Measurements from ENCODE around the gene BRMS1.
"Not testable (repeated sequence)": the region's sequence is repeated elsewhere in the genome, so short reads cannot be mapped to it uniquely, and the experiment has no call there.

The BRMS1 gene

DNA sequence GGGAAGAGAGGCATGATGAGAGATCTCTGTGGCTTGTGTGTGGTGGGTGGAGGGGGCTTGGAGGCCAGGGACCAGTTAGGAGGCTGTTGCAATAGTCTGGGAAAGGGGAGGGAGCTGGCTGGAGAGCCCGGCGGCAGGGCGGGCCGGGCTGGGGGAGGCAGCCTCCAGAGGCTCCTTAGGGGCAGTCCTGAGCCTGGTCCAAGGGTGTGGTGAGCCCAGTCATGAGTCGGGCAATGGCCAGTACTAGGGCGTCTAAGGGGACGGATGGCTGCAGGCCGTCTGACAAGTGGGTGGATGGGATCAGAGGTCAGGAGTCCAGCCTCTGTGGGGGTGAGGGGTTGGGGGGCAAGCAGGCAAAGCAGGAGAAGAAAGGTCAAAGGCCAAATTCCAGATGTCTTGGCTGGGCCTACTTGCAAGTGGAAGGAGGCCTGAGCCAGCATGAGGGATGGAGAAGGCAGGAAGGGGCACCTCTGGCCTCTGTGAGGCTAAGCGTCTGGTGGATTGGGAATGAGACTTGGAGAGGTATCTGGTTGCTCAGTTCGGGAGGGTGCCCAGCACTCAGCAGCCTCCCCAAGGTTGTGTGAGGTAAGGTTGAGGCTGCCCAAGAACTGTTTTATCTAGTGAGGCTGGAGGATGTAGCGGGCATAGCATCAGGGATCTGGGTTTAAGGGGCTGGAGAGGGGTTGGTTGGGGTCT is 22.0 kb downstream of the BRMS1 start:
- DNase-seq, result no peak

DNA sequence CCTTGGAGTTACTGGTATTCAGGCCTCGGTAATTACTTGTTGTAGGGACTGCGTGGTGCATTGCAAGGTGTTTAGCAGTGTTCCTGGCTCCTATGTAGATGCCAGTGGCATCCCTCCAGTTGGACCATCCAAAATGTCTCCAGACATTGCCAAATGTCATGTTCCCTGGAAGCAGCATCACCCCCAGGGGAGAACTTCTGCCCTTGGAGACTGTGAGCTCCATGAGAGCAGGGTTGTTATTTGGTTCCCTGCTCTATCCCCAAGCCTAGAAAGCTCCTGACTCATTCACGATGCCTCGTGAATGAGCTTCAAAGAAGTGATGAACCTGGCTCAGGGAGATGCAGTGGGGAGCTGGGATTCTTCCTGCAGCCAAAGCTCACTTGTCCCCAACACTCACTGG is 23.3 kb downstream of the BRMS1 start:
- no peak for DNase-seq

DNA sequence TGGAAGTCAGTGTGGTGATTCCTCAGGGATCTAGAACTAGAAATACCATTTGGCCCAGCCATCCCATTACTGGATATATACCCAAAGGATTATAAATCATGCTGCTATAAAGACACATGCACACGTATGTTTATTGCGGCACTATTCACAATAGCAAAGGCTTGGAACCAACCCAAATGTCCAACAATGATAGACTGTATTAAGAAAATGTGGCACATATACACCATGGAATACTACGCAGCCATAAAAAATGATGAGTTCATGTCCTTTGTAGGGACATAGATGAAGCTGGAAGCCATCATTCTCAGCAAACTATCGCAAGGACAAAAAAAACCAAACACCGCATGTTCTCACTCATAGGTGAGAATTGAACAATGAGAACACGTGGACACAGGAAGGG is 24.2 kb downstream of the BRMS1 start:
- DNase-seq, result not testable (repeated sequence)

DNA sequence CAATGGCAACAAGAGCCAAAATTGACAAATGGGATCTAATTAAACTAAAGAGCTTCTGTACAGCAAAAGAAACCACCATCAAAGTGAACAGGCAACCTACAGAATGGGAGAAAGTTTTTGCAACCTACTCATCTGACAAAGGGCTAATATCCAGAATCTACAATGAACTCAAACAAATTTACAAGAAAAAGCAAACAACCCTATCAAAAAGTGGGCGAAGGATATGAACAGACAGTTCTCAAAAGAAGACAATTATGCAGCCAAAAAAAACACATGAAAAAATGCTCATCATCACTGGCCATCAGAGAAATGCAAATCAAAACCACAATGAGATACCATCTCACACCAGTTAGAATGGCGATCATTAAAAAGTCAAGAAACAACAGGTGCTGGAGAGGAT is 24.6 kb downstream of the BRMS1 start:
- not testable (repeated sequence) for DNase-seq

DNA sequence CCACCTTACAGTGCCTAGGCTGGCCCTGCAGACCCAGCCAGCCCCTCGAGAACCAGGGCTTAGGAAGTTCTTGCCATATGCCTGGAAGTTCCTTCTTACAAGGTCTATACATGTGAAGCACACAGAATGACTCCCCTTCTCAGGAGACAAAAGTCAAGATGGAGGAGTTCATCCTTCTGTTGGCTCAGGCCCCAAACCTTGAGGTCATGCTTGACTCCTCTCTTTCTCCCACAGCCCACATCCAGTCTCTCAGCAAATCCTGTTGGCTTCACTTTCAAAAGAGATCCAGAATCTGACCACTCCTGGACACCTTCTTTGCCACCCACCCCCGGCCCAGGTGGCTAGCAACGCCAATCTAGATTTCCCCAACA is 26.3 kb downstream of the BRMS1 start:
- no peak for DNase-seq

DNA sequence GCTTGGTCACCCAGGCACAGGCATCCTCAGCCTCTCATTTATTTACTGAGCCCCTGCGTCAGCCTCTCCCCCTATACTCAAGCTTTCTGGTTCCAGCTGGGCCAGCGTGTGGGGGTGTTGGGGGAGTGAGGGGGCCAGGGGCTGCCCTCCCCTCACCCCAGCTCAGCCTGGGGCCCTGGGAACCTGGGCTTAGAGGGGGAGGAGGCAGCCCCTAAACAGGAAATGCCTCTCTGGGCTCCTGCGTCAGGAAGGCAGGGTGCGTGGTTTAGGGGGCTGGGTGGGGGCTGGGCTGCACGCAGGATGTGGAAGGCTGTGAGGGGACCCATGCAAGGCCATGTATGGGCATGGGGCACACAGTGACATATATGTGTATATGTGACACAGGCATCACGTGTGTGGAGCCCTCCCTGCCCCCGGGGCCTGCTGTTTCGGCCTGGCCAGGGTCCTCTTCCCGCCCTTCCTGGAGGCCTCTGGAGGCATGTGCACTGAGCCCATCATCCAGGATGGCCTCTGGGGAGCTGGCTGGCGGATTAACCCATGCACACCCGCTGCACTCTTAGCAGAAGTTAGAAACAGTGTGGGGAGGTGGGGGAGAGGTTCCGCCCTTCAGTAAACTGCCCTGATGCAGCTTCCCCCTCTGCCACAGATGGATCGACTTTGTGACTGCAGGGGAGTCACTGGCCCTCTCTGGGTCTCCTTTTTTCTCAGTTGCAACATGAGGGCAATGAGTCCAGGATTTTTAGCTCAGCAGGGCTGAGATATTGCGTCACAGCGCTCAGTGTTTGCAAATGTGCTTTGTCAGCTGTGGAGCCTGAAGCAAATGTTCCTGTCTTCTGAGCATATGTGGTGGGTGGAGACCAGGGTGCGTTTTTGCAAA is 26.9 kb downstream of the BRMS1 start:
- peak; percentile 78 for DNase-seq

DNA sequence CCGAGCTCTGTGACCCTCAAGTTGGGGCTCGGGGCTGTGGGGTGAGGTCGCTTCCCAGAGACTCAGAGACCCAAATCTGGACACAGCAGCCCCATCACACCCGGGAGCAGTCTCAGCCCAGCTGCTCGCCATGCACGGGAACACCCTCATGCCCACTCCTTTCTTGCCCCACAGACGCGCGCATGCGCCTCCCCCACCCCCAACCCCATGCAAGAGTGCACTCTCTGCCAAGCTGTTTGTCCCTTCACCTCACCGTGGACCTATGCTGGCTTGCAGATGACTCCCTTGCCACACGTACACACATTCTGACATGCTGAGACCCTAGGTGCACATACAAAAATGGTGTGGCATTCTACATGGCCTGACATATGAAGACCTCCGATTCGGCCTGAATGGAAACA is 27.6 kb downstream of the BRMS1 start:
- peak; percentile 82 for DNase-seq

DNA sequence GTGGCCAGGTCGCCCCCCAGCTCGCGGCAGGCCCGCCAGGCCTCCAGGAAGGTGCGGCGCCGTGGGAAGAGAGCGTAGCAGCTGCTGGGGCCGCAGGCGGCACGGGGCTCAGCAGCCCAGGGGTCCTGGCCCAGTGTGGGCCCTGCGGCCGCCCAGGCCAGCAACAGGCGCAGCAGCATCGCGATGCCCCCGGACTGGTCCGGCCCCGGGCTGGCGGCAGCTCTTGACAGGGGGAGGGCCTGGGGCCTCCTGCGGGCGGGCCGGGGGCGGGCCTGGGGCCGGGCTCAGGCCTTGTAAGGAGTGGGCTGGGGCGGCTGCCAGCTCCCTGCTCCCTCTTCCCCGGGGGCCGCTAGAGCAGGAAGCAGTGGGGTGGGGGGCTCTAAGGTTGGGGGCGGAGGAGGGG is 28.1 kb downstream of the BRMS1 start, which contains the start of gene CD248:
Gene CD248, minus strand, starts transcription at position 196 of the 403 bp plus-strand sequence. Its CDS starts 17 bp downstream, at position 179.
- peak; percentile 92 for DNase-seq

DNA sequence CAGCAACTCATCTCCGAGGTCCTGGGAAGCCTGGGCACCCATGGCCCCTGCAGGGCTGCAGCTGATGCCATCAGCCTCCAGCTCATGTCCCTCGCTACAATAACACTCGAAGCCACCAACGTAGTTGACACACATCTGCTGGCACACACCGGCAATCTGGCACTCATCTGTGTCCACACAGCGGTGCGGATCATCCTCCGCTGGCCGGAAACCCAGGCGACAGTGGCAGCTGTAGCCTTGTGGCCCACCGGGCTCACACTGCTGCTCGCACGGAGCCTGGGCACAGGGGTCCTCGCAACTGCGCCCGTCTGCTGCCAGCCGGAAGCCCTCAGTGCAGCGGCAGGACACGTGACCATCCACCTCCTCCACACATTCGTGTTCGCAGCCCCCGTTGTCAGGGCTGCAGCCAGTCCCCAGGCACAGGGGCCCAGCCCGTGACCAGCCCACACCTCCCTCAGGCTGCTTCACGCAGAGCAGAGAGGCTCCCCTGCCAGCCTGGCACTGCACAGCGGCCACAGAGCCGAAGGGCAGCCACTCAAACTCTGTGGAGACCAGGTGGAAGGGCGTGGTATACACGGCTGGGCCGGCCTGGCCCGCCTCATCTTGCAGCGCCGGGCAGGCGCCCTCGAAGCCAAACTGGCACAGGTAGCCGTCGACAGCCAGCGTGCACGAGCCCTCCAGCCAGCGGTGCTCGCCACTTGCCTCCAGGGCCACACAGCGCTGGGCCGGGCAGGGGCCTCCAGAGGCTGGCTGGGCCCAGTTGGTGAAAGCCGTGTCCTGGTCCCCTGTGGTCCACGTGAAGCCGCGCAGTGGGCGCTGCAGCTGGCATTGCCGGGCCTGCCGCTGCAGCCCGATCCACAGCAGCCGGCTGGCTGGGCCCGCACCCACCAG is 28.7 kb downstream of the BRMS1 start:
- DNase-seq, result peak; percentile 32

DNA sequence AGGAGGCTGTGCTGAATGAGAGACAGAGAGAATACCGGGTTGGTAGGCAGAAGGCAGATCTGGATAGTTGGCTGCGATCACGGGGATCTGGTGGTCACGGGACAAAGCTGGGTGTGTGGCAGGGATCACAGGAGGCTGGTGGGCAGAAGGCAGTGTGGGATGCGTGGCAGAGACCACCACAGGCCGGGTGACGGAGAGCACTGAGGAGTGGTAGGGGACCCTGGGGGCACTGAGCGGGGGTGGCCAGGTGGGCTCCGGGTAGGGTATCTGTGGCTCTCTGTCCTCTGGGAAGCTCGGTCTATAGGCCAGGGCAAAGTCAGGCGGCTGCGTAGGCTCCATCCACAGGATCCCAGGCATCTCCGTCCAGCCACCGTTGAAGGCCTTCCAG is 29.4 kb downstream of the BRMS1 start:
- DNase-seq, result no peak

DNA sequence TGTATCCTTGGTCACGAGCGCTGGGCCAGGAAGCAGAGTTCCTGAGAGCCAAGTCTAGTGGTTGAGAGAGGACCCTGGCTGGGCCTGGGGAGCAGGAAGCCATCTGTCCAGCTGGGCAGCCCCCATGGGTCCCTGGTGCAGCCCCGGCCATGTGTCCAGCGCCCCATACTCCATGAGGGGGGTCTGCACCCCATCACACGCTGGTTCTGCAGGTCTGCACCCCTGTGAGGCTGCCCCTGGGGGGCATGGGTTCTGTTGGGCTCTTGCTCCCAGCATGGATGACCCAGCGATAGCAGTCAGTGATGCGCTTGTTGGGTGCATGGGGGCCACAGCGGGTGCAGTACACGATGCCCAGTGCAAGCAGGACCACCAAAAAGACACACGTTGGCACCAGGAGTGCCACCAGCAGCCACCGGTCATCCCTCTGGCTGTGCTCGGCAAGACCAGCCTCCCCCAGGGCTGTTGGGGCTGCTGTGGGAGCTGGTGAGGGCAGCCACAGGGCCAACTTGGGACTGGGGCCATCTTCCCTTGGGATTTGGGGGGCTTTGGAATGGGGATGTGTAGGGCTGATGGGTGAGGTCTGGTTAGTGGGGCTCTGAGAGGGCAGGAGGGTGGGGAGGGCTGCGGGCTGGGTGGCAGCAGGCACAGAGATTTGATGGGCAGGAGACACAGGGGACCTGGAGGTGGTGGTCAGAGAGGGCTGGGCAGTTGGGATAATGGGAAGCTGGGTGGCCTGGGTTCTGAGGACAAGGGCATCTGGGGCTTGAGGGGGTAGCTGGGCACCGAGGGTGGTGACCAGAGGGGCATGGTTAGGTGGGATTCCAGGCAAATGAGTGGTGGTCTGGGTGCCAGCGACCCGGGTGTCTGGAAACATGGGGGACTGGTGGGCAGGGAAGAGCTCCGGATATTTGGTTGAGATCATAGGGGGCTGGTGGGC is 30.1 kb downstream of the BRMS1 start:
- DNase-seq, result no peak

DNA sequence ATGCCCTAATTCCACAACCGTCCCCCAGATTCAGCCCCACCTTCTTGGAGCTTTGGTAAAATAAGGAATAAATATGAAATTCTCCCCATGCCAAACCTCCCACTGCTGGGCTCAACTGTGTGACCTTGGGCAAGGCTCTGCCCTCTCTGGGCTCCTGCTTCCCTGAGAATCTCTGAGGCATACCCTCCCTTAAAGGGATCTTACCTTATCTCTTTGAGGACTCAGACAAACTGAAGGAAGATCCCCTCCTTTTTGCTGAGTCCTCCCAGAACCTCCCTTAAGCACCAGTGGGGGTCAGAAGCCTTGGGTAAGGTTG is 30.8 kb downstream of the BRMS1 start:
- DNase-seq, result no peak

DNA sequence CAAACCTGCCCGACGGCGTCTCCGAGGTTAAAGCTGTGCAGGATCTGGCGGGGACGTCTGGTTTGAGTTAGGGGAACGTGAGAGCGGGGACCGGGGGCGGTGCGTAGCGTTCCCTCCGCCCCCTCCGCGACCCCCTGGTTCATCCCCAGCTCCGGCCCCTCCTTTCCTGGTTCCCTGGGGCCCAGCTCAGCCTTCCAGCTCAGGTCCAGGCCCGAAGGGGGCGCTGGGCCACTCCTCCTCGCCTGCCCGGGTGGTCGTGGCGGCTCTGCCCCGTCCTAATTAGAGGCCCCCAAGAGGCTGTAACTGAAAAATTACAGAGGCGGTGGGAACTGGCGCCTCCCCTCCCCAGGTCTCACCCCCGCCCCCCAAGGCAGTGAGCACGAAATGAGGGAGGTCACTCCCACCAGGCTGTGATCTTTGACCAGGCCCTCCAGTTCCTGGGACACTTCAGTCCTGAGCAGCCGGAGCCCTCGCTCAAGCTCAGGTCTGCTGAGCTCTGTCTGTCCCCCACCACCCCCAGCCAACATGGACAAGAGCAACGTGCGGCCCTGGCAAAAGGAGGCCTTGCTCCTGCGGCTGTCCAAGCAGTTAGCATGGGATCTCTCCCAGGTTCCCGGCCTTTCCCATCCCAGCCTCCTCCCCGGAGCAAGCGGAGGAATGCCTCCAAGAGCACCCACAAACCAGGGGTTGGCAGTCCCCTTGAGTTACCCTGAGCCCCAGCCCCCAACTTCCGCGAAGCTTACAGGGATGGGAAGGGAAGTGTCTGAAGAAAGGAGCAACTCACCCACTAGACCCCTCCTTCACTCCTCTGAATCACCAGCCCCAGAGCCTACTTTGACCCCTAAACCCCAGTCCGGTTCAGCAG is 31.4 kb downstream of the BRMS1 start:
- DNase-seq, result peak; percentile 50

DNA sequence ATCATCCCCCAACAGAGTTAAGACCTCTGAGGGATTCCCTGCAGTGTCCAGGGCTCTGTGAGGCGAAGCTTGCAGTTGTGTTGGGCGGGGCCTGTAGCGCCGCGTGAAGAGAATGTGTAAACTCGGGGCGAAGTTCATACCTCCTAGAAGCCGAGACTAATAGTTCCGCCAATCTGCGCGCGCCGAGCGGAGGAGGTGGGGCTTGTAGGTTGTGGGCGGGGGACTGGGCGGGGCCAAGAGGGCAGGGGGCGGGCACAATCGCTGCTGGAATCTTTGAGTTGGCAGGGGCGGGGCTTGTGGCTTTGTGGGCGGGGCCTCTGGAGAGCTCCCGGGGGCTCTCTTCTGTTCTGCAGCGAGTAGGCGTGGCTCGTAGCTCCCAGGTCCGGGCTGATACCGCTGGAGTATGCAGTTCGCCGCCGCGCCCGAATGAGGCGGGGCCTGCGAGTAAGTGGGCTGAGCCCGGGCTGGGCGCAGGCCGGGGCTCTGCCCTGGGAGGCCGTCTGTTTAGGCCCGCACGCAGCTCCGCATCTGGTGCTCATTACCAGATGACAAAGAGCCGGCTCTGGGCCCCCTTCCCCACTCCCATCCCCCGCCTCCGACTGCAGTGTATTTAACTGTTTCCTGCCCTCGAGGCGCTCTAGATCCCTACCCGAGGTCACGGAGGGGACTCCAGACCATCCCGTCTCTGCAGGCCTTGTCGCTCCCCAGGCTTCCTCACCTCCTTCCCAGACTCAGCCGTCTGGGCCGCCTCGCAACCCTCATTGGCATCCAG is 32.2 kb downstream of the BRMS1 start:
- peak; percentile 99 for DNase-seq

DNA sequence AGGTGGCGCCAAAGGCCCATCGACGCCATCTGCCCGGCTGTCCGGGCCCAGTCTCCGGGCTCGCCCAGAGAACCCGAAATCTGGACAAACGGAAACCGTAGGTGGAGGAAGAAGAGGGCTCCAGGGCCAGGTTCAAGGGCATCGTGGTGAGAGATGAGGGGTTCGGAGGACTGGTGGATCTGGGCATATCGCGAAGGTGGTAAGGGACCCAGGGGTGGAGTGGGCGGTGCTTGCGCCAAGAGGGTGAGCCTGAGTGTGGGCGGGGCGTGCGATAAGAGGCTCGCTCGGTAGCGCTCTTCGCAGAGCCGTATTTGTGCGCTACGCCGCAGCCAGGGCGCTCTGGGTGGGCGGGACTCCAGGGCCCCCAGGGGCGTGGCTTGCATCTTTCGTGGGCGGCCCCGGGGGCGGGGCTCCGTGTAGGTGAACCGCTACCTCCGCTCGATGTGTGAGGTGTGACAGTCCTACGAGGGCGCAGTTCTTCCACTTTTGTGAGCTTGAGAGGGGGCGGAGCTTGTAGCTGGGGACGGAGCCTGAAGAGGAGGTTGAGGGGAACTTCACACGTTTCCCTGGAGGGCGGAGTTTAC is 32.8 kb downstream of the BRMS1 start:
- DNase-seq, result peak; percentile 90

DNA sequence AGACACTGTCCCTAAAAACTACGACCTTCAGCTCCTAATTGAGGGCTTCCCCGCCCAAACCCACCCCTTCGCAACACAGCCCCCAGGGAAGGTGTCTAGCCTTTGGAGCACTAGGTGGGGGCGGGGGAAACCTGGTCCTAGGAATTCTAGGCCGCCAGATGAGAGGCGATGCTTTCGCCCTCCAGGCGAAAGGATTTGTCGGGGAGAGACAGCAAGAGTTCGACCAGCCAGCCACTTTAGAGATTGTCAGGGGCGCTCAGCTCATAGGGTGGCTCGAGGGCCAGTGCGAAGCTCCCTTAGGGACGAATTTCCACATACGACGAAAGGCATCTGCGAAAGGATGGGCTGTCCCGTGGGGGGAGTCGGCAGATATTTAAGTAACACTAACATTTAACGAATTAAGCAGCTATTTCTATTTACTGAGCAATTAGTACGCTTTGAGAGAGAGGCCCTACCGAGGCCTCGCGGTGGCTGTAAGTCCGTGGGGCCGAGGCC is 33.4 kb downstream of the BRMS1 start:
- no peak for DNase-seq

DNA sequence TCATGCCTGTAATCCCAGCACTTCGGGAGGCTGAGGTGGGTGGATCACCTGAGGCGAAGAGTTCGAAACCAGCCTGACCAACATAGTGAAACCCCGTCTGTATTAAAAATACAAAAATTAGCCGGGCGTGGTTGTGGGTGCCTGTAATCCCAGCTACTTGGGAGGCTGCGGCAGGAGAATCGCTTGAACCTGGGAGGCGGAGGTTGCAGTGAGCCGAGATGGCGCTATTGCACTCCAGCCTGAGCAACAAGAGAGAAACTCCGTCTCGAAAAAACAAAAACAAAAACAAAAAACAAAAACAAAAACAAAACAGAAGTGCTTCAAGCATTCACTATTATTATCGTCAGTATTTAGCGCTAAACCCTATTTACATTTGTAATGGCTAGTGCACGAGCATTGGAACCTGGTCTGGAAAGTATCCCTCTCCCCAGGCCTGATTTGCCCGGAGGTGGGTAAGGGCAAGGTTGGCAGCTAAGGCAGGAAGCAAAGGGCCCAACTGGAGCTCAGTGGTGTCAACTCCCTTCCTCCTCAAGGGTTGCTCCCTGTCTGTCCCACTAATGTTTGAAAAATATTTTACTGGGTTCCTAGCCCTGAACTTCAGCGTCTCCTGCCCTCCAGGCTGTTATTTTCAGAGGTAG is 34.0 kb downstream of the BRMS1 start:
- DNase-seq, result not testable (repeated sequence)

DNA sequence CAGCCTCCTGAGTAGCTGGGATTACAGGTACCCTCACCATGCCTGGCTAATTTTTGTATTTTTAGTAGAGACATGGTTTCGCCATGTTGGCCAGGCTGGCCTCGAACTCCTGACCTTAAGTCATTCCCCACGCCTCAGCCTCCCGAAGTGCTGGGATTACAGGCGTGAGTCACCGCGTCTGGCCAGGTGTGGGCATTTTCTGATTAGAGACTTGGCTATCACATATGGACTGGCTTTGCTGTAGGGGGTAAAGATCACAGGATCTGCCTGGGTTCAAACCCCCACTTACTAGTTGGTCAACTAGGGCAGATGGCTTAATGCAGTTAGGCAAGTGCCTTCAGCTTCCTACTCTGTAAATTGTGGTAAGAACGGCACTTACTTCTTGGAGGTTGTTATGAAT is 34.6 kb downstream of the BRMS1 start:
- no peak for DNase-seq

DNA sequence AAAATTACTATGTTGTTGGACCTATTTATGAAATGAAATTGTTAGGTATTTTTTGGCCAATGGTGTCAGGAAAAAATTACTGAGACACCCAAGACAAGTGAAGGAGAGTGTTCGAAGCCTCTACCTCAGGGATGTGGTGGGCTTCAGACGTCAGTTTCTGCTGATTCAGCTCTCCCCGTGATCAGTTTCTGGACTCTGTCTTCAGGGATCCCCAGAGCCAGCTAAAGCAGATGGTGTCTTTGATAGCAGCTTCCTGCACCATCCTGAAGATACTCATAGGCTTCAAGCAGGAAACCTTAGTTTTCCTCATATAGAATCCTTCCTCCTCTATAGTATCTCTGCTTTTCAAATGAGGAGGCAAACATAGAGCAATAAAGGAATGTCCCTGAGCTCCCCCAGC is 35.4 kb downstream of the BRMS1 start:
- DNase-seq, result no peak

All from fibroblast of skin of back (primary cell).